NCI-H187 treated with DMSO at 0.1 percent for 48 hours (cell line): Measurements from ENCODE around the gene TRIM25.
A peak's percentile ranks its signal among the peaks of the same experiment; 100 is the strongest.
"Not testable (repeated sequence)": the region's sequence is repeated elsewhere in the genome, so short reads cannot be mapped to it uniquely, and the experiment has no call there.

Experiments used
- DNase-seq: peaks from one replicate; lab custom pipeline; 2025; lab: John Stamatoyannopoulos, UW

The TRIM25 gene, protein sequence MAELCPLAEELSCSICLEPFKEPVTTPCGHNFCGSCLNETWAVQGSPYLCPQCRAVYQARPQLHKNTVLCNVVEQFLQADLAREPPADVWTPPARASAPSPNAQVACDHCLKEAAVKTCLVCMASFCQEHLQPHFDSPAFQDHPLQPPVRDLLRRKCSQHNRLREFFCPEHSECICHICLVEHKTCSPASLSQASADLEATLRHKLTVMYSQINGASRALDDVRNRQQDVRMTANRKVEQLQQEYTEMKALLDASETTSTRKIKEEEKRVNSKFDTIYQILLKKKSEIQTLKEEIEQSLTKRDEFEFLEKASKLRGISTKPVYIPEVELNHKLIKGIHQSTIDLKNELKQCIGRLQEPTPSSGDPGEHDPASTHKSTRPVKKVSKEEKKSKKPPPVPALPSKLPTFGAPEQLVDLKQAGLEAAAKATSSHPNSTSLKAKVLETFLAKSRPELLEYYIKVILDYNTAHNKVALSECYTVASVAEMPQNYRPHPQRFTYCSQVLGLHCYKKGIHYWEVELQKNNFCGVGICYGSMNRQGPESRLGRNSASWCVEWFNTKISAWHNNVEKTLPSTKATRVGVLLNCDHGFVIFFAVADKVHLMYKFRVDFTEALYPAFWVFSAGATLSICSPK

DNA sequence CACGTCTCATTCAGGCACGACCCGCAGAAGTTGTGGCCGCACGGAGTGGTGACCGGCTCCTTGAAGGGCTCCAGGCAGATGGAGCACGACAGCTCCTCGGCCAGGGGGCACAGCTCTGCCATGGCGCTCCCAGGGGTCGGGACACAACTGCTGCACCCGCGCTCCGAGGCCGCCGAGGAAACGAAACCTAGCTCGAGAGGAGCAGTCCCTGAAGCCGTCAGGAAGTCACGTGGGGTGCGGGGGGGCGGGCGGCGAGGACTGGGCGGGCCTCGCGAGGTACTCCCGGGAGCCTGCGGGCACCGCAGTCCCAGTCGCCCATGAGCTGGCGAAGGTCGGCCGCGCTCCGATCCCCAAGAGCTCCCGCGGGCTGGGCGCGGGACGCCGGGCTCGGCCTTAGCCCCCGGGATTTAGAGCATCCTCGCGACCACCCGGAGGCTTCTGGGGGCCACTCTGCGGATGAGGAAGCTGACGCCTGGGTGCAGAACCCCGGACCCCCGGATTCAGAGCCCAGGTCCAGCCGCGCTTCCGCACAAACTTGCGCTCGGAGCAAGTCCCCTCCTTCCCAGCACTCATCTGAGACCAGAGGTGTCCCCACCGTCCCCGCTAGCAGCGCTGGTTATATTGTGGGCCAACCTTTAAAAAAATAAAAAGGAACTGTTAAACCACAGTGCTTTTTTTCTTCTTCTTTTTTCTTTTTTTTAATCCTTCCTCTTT, at the start of gene TRIM25:
Gene TRIM25 (minus strand): TSS at position 183 of the 714 bp plus-strand sequence. CDS start 61 bp downstream, at position 122.
- peak; percentile 71 for DNase-seq

DNA sequence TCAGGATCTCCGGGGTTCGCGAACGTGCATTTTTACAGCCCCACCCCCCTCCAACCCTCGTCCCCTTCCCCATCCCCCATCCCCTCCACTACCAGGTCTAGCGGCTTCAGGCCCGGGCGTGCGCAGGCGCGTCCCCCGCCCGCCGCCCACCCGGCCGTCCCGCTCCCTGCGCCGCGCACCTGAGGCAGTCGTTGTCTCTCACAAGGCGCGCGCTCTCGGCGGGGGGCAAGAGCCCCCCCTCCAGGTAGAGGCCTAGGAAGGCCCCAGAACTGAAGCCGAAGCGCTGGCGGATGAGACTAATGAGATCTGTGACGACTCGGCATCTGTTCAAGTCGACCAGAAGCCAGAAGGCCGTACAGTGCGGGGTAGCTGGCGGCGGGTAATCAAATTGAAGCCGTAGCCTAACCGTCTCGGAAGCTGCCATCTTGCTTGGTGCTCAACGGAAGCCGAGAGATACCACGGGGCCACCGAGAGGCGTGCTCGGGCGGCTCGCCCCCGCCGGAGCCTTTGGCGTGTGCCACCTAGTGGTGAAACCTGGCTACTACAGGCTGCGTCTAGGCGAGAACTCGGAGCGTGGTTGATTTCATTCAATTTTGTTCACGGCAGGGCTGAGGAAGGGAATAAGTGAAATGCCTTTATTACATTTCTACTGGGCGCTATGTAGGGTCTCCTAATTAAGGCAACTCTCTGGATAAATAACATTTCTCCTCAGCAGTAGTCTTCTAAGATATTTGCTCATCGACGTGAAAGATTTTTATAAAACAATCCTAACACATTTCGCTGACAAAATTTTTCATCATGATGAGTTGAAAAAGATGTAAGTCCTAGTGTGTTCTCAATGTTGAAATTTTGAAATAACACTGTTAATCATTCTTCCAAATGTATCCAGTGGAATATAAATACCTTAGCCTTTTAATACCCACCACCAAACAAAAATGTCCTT, 47.0 kb upstream of the TRIM25 start, which contains the start of gene COIL:
Gene COIL (minus strand): TSS at position 455 of the 943 bp plus-strand sequence. CDS start 31 bp downstream, at position 424.
- DNase-seq: peak; percentile 47

DNA sequence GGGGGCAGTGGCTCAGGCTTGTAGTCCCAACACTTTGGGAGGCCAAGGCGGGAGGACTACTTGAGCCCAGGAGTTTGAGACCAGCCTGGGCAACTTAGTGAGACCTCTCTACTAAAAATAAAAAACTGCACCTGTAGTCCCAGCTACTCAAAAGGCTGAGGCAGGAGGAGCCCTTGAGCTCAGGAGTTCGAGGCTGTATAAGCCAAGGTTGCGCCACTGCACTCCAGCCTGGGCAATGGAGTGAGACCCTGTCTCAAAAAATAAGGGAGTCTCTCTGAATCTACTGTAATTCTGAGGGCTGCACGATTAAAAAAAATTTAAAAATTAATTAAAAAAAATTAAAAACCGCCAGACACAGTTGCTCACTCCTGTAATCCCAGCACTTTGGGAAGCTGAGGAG, 43.1 kb upstream of the TRIM25 start:
- no peak for DNase-seq

DNA sequence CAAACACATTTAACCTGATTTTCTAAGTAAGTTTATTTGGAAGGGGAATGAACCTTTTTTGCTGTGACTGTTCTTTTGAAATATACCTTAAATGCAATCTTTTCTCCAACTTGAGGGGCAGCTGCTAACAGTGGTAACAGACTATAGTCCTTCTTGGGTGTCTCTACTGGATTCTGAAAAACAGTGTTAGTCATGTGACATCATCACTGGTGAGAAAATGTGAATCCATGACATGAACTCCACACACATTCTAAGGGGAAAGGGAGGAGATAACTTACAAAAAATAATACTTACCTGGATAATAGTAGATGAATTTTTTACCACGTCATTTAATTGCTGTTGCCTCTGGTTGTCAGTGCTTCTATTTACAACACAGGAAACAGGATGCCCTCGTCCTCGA, 35.7 kb upstream of the TRIM25 start:
- DNase-seq: no peak

DNA sequence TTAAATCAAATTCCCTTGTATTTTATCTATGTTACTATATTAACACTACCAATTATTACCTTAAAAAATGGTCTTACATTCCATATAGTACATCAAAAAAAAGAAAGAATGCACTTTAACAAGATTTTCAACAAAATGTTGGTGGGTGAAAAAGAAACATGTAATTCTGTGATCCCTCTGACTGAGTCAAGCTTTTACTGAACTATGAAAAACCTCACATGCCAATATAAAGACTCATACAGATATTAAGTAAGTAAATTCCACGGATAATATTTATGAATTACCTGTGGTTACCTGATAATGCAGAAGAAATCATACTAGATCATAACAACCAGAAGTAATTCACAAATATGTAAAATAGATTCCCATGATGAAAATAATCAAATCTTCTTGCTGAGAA, 34.6 kb upstream of the TRIM25 start:
- no peak for DNase-seq

DNA sequence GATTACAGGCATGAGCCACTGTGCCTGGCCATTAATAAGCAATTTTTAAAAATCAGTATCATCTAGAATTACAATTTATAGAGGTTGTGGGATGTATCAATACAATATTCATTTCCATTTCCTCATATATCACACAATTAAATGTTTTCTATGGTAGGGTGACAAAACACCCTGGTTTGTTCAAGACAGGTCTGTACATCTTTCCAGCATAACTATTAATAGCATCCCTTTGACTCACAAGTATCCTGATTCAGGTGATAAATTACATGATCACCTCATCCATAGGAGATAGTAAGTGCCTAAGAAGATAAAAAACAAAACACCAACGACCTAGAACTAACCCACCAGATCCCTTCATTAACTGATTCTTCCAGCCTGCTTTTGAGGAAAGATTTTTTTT, 33.9 kb upstream of the TRIM25 start:
- DNase-seq: no peak

DNA sequence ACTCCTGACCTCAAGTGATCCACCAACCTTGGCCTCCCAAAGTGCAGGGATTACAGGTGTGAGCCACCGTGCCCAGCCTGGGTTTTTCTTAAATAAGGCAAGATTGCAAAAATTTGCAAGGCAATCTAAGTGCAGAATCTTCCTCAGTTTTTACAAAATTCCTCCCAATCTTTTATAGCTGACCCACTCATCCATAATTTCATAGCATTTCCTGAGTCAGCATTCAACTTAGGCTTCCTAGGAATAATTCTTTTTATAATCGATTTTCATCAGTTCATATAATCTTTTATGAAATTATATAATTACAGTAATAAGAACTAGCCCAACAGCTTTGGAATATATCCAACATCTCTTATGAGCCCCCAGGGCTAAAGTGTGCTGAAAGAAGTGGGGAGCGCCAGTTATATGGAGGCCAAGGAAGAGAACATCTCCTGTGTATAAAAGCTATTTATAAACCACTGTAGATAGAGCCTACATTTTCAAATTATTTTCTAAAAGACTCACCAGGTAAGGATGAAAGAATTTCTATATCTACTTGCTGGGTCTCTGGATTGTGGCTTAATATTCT, 32.2 kb upstream of the TRIM25 start:
- no peak for DNase-seq

DNA sequence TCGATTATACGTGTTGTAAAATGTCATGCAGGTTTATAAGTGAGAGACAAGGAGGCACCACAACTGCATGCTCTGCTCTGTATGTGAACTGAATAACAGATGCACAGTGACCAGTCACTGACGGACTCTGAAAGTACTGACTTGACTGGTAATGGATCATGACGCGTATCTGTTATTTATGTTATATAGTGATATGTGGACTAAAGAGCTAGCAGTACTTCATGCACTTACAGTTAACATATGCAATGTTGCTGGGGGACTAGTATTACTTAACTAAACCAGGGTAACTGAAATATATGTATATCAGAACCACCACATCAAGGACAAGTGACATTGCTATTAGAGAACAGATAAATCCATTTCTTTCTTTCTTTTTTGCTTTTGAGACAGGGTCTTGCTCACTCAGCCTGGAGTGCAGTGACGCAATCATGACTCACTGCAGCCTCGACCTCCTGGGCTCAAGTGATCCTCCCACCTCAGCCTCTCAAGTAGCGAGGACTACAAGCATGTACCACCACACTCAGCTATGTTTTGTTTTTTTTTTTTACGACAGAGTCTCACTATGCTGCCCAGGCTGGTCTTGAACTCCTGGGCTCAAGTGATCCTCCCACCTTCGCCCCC, 29.8 kb upstream of the TRIM25 start:
- no peak for DNase-seq

DNA sequence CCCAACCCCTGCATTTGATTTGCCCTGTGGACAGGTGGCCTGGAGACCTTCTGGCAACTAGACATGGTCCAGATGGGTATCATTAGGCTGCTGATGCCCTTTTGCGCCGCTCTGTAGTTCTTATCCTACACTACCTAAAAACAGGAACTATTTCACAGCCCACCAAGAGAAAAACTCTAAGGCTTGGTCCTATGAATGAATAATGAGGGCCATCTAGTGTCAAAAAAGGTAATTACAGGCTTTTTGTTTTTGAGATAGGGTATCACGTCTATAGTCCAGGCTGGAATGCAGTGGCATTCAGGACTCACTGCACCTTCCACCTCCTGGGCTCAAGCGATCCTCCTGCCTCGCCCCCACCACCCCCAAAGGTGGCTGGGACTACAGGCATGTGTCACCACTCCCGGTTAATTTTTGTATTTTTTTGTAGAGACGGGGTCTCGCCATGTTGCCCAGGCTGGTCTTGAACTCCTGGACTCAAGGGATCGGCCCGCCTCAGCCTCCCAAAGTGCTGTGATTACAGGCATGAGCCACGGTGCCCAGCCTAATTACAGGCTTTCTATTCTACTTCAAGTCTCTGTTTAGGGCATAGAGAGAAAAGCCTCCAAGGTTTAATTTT, 26.1 kb upstream of the TRIM25 start:
- DNase-seq: peak; percentile 14

DNA sequence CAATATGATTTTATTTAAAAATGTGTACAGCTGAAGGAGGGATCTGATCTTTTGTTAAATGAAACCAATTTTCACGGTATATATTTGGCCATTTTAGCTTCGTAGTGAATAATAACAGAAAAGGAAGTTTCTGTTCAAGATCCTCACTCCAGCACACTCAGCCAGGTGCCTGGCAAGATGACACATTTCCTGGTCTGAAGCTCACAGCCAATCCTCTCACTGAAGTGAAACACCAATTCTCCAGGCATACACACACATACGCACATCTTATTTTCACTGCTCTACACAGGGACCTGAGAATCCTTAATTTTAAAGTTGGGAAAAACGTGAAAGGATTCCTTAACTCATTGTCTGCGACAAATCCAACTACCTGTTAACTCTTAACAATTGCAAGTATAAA, 24.4 kb upstream of the TRIM25 start:
- not testable (repeated sequence) for DNase-seq

DNA sequence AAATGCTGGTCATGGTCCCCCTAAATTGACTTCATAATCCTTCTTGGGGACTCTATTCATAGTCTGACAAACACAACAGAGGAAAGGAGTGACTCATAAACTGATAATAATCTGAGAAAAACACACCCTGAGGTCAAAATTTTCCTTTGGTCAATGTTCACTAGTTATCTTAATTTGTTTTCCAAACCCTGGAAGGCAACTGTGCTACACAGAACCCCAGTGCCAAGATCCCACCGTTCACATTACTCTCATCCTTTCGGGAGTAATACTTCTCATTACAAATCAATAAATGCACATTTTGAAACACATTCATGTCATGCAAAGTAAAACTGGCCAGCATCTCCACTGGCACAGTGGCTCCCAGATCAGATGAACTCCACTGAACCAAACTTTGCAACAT, 23.8 kb upstream of the TRIM25 start:
- no peak for DNase-seq

DNA sequence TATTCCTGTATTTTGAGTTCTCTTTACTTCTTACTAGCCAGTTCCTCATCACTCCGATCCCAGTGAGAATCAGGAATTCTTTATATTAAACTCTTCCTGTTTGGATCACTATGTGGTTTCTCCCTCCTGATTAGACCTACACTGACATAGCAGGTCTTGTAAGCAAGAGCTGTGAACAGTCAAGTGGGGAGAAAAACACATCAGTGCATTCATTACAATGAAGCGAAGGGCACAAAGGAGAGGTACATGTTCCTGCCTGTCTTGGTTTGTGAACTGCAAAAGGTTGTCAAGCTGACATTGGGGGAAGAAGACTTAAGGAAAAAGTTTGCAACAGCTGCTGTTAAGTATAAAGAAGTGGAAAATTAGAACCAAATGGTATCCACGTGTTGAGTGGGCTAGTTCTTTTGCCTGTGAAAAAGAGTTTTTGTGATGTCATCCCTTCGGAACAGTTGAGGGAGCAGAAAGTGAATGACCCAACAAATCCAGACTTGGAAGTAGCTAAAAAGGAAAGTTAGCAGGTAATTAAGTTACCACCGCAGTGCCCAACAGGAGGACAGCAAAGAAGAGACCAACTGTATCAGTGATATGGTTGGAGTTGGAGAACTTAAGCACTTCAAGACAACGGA, 23.0 kb upstream of the TRIM25 start:
- DNase-seq: no peak

DNA sequence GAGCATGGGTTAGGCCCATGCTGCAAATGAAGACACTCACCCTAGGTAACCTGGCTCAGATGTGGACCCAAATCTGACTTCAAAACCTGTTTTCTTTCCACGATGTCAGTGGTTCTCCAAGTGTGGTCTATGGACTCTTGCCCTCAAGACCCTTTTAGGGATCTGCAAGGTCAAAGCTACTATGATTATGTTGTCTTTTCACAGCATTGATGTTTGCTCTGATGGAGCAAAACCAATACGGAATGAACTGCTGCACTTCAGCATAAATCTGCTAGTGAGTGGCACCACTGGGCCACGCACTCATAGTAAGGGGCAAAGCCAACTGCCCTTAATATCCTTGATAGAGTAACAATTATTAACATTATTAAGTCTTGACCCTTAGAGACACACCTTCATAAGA, 21.6 kb upstream of the TRIM25 start:
- no peak for DNase-seq

DNA sequence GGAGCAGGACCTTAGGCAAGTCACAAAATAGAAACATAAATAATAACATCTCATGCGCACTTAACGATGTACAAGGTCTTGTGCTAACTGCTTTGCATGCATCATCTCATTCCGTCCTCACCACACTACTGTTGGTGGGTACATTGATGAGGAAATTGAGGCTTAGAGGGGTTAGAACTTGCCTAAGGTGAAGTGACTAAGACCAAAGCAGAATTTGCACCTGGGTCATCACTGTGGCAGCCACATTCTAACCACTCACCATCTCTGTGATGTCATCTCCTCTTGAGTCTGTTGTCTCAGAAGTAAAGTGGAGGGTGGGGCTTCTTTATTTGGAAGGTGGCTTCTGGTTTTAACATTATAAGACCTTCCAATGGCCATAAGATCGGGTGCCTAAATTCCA, 20.4 kb upstream of the TRIM25 start:
- DNase-seq: no peak

DNA sequence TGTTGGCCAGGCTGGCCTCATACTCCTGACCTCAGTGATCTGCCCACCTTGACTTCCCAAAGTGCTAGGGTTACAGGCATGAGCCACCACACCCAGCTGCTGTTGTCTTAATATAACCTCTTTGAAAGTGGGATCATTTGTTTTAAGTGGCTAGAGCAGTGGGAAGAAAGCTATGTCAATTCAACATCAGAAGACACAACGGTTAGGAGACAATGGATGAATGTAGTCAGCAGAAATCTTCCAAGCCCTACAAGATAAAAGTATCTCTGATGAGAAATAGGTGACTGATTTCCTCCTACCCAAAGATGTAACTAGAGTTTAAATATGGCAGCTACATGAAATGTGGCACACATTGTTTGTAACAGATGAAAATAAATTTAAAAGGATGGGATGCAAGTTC, 20.0 kb upstream of the TRIM25 start:
- DNase-seq: no peak

DNA sequence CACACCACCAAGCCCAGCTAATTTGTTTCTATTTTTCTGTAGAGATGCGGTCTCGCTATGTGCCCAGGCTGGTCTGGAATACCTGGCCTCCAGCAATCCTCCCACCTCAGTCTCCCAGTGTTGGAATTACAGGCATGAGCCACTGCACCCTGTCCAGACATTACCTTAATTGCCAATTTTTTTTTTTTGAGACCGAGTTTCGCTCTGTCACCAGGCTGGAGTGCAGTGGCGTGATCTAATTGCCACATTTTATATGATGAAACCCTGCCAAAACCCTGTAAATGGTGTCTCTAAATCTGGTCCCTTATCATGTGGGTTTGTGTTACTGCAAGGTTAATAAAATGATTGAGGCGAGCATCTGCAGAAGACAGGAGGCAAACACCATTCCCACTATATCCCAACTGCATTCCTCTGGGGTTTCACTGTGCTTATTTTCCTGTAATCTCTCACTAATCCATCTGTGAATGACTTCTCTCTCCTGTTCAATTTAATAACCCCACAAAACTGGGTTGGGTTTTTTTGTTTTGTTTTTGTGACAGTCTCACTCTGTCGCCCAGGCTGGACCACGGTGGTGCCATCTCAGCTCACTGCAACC, 19.4 kb upstream of the TRIM25 start:
- DNase-seq: no peak

DNA sequence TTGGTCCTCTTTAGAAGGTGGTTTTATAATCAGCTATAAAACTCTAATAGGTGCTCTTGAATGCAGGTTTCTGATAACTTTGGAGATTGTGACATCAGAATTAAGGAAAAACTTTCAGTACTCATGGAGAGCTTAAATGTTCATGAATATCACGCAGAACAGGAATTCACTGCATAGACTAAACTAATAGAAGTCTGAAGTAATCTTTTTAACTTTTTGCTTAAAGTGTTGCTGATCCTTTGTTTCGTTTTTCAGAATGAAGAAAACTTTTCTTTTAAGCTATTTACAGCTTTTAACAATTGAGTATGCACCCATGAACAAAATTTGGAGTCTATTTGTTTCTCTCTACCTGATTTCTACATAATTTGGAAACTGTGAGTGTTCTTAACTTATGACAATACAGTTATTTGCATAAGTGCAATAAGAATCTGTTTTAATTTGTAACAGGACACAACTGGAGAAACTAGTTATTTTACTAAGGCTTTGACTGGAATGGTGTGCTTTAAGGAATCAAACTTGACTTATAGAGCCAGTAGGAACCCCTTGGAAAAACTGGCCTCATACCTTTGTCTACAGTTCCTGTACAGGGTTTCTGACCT, 17.0 kb upstream of the TRIM25 start:
- DNase-seq: no peak

DNA sequence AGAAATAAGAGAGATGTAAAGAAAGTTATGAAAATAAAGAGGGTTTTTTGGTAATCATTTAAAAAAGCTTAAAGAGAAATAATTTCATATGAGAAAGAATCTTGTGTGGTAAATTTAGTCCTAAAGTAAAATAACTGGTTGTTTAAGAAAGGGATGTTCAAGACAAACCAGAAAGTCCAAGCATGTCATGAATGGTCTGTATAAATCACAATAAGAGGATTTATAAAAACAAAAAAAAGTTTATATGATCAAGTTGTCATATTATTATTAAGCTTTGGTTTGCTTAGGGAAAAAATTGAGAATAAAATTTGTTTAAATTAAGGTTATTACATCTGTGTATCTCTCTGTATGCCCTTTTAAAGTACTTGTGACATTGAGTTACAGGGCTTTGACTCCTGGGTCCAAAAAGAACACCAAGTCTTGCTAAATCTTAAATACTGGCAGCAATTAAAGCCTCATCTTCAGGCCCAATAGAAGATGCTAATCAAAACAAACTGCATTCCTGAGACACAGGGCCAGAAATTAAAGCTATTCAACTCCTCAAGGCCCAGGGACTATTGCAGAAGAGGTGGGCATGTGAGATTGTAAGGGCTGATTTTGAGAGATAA, 15.6 kb upstream of the TRIM25 start:
- no peak for DNase-seq

DNA sequence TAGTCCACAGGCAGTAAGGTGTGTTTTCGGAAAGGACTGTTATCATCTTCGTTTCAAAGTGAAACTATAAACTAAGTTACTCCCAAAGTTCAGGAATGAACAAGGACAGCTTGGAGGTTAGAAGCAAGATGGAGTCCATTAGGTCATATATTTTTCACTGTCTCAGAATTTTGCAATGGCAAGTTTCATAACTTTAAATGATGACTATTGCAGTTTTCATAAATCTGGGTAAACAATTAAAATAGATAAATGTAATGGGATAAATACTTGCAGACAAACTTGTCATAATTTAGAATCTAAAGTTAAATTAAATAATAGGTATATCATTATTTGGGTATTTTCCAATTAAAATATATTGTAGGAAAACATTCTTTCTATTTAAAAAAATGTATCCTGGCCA, 14.7 kb upstream of the TRIM25 start:
- DNase-seq: no peak
